T-helper 1 cell treated with Interleukin-12 subunit alpha and Interleukin-12 subunit beta and Interleukin-4 antibody, amounts not matched to agents 30 ng/mL and 1 ng/mL, for 36 hours (primary cell): ENCODE measurements around the gene RPTOR. TPM values are rescaled to one million over a fixed set of nuclear protein-coding genes. Genes with fewer than 3 reads are reported as not detected.

ENCODE experiments used
- intact Hi-C: fragments of 100-400 bp; cut with micrococcal nuclease; formaldehyde crosslinking; loops from one replicate; pipeline ENCODE4 v1.15.1; 2024
- total RNA-seq: library from RNA; stranded (reverse); gene quantifications from 2 replicates; pipeline ENCODE4 v1.2.3, GENCODE V29; 2022

RPTOR gene
- total RNA-seq, 1 donor from 2014 or later = 75.6 TPM

- intact Hi-C loops = no loop called here
Measured at GRCh38 chr17:81012574-81013447, 468.2 kb downstream of the RPTOR start.

GRCh38 chr17:81013642-81014041, 469.0 kb downstream of the RPTOR start:
- intact Hi-C loops = no loop called here

GRCh38 chr17:81015136-81015535, 470.5 kb downstream of the RPTOR start:
- intact Hi-C loops = no loop called here

Other genes starting within 250 kb of the RPTOR start
- gene ENDOV, start 129.7 kb upstream of the RPTOR start, total RNA-seq = 16.7 and 21.0 TPM in 2 replicates
- 104 and 107 TPM in 2 replicates for gene NPTX1, start 68.2 kb upstream of the RPTOR start, total RNA-seq